Spleen (tissue), 7 donors: Measurements from ENCODE around the gene HOXD8.

Experiments
- POLR2A ChIP-seq, 3 donors: fragments of 450-650 bp; IDR thresholded peaks; one replicate each; pipeline ENCODE4 v1.5.1; 2017; ENCODE audit warnings: antibody characterized with exemption in 3 of 3, mild to moderate bottlenecking in 1 of 3
- POLR2AphosphoS5 ChIP-seq, 3 donors: sonication (generic); formaldehyde crosslinking; IDR thresholded peaks; one replicate each; pipeline ENCODE4 v1.5.1; 2017; ENCODE audit warnings: antibody characterized with exemption in 3 of 3
- TF ChIP-seq, protein P1 (sequence below), 11 experiments: fragments of 200-600 bp in 7 of 11; fragments of 450-650 bp in 4 of 11; sonication (generic) in 4 of 11; IDR thresholded peaks in 8 of 11; conservative IDR thresholded peaks in 3 of 11; 1 replicate in 7 of 11; 2 replicates in 4 of 11; pipeline versions ENCODE4 v1.4.0 to v1.8.0; 2016 to 2021; ENCODE audit warnings: antibody characterized with exemption in 11 of 11, inconsistent platforms in 4 of 11, mild to moderate bottlenecking in 1 of 11
- donor health status: DM: no; HTN: no; CAD: no; lungs with moderate emphysema.
- donor health status: DM: no; HTN: no; CAD: no.
- donor health status: DM: no; HTN: no; CAD: no.

DNA sequence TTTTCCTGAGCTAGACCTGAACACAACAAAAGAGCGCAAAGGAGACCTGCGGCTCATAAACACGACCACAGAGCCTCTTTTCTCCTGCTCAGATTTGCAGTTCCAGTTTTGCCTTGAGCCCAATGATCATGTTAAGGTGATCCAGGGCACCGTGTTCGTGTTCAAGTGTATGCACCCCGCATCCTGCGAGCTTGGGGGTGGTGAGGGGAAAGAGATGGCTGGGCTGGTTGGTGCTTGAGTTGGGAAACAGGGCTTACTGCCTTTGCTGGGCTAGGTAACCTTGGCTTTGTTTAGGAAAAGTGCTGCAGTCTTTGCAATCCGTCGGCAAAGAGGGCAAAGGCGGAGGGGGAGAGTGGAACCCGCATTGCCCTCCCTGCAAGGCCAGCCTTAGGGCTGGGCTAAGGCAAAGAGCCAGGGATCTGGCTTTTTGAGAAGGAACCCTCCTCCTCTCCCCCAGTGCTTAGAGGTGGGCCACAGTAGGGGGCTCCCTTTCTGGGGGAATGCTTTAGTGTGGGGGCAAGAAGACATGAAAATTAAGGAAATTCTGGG lies 11.6 kb upstream of the HOXD8 start:
- TF ChIP-seq, protein P1, sequence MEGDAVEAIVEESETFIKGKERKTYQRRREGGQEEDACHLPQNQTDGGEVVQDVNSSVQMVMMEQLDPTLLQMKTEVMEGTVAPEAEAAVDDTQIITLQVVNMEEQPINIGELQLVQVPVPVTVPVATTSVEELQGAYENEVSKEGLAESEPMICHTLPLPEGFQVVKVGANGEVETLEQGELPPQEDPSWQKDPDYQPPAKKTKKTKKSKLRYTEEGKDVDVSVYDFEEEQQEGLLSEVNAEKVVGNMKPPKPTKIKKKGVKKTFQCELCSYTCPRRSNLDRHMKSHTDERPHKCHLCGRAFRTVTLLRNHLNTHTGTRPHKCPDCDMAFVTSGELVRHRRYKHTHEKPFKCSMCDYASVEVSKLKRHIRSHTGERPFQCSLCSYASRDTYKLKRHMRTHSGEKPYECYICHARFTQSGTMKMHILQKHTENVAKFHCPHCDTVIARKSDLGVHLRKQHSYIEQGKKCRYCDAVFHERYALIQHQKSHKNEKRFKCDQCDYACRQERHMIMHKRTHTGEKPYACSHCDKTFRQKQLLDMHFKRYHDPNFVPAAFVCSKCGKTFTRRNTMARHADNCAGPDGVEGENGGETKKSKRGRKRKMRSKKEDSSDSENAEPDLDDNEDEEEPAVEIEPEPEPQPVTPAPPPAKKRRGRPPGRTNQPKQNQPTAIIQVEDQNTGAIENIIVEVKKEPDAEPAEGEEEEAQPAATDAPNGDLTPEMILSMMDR (IDR thresholded peaks at IDR 0.05 in 8 of 11, conservative IDR thresholded peaks at IDR 0.05 in 3 of 11) = no peak
- TF ChIP-seq POLR2AphosphoS5 (IDR thresholded peaks at IDR 0.05) (no peak), POLR2A (IDR thresholded peaks at IDR 0.05) (no peak)
